Ovary (tissue), 9 donors: ENCODE data around the gene FRY. TPM values are rescaled to one million over a fixed set of nuclear protein-coding genes. Genes with fewer than 3 reads are reported as not detected.

Experiments used
- DNase-seq, 5 donors: peaks; one replicate each; pipeline ENCODE4 v3.0.0-alpha.2; 2019 to 2020
- H3K27ac ChIP-seq, 2 donors: fragments of 200-600 bp; one replicate each; pipeline versions ENCODE4 v1.5.1 to v1.8.0; 2019 to 2022
- H3K27me3 ChIP-seq: fragments of 200-600 bp; one replicate; pipeline ENCODE4 v1.8.0; 2022
- H3K36me3 ChIP-seq: fragments of 200-600 bp; sonication (generic); one replicate; pipeline ENCODE4 v1.5.1; 2019
- H3K4me1 ChIP-seq: one replicate; pipeline ENCODE4 v1.8.1; 2013; ENCODE audit warnings: mild to moderate bottlenecking, moderate library complexity; ENCODE audit not compliant: insufficient read depth
- H3K4me3 ChIP-seq: fragments of 200-600 bp; sonication (generic); one replicate; pipeline ENCODE4 v1.5.1; 2017
- H3K9me3 ChIP-seq, 2 donors: fragments of 200-600 bp in 1 of 2; sonication (generic) in 1 of 2; one replicate each; pipeline versions ENCODE4 v1.5.1 to v1.8.1; 2013 to 2019; ENCODE audit warnings: mild to moderate bottlenecking in 1 of 2, moderate library complexity in 1 of 2
- CTCF ChIP-seq, 3 donors: fragments of 450-650 bp in 2 of 3; fragments of 200-600 bp in 1 of 3; IDR thresholded peaks; one replicate each; pipeline versions ENCODE4 v1.5.1 to v1.8.0; 2016 to 2022; ENCODE audit warnings: antibody characterized with exemption in 3 of 3, mild to moderate bottlenecking in 1 of 3
- EP300 ChIP-seq: sonication (generic); formaldehyde crosslinking; IDR thresholded peaks from one replicate; pipeline ENCODE4 v1.6.1; 2017; ENCODE audit warnings: antibody characterized with exemption
- POLR2A ChIP-seq: fragments of 450-650 bp; IDR thresholded peaks from one replicate; pipeline ENCODE4 v1.6.1; 2017; ENCODE audit warnings: antibody characterized with exemption, mild to moderate bottlenecking, moderate library complexity
- WGBS, 3 donors: extraction: QIAGEN DNeasy Blood & Tissue Kit in 1 of 3; methylation state at CpG; one replicate each; pipeline versions ENCODE4 v1.1.5 to v1.1.7; 2013 to 2017; 5-methylcytosine and 5-hydroxymethylcytosine counted together
- intact Hi-C, 4 donors: fragments of 100-400 bp; cut with DNase I; formaldehyde crosslinking; loops; one replicate each; pipeline versions ENCODE4 v1.11.0 to v1.15.1; 2022 to 2023
- polyA plus RNA-seq, 2 donors: library from polyadenylated mRNA; stranded (reverse); fragments of 200-250 nt in 1 of 2; fragments of 350-450 nt in 1 of 2; fragmentation: Illumina TruSeq in 1 of 2; extraction: RNeasy Lipid Tissue Mini Kit (QIAGEN cat#74804) in 1 of 2; gene quantifications; one replicate each; pipeline ENCODE4 v1.2.3, GENCODE V29; 2013 to 2014
- total RNA-seq, 7 donors: library from RNA; depleted of rRNA in 2 of 7; stranded (reverse); fragments of >200 nt in 2 of 7; fragmentation: NEBNext Ultra II Directional in 3 of 7; extraction: Animal tissue kit (Norgen Biotek cat#: 25700) in 3 of 7; gene quantifications; one replicate each; pipeline versions ENCODE4 v1.1.0 to v1.2.4, GENCODE V29; 2016 to 2023
- donor health status: DM: no; HTN: no; CAD: no; lungs with moderate emphysema.
- donor health status: DM: no; HTN: no; CAD: no.
- donor health status: Bipolar disorder and iron deficiency.
- donor health status: DM: yes; HTN: yes; CAD: no.
- donor health status: DM: no; HTN: no; CAD: no.
- donor health status: DM: yes; HTN: yes; CAD: no.

FRY gene
- total and polyA plus RNA-seq, 9 donors, result 11.6 to 36.7 (median 19.4) TPM

GRCh38 chr13:32011971-32012370 lies 19.6 kb upstream of the FRY start:
- Histone ChIP-seq H3K4me1 (no peaks in the 10 kb centered on the region), H3K4me3 (no peak overlapping the region), H3K27me3 (no peaks in the 10 kb centered on the region), H3K9me3 (no peaks in the 10 kb centered on the region), H3K27ac (no peak overlapping the region), H3K36me3 (no peaks in the 10 kb centered on the region)
- no peak for DNase-seq
- TF ChIP-seq EP300 (no peak), POLR2A (no peak), CTCF (IDR thresholded peaks at IDR 0.05) (no peak)
- intact Hi-C loops, result loop anchor here in 1 of 4 donors (10.0 kb wide), 1 partner anchor 293 kb away; no protein-coding TSS in a partner anchor

- Histone ChIP-seq H3K4me3 (no peak overlapping the region), H3K36me3 (no peaks in the 10 kb centered on the region), H3K4me1 (no peaks in the 10 kb centered on the region), H3K9me3 (no peaks in the 10 kb centered on the region), H3K27ac (no peak overlapping the region), H3K27me3 (no peaks in the 10 kb centered on the region)
- DNase-seq, result no peak
- WGBS, 3 donors, result 96 to 97% (median 97%) methylated on average over 6 of the region's 6 CpGs
- intact Hi-C loops, result loop anchor here in 1 of 4 donors (10.0 kb wide), 1 partner anchor 292 kb away; no protein-coding TSS in a partner anchor
- TF ChIP-seq POLR2A (no peak), CTCF (IDR thresholded peaks at IDR 0.05) (no peak), EP300 (no peak)
These were observed 18.4 kb upstream of the FRY start for GRCh38 chr13:32013181-32013580.

- H3K9me3 ChIP-seq, result no peaks in the 10 kb centered on the region
- H3K27ac ChIP-seq, result no peak overlapping the region
- WGBS, 3 donors, result 91 to 93% (median 91%) methylated on average over 2 of the region's 2 CpGs
- no peak for DNase-seq
- H3K36me3 ChIP-seq, result no peaks in the 10 kb centered on the region
- intact Hi-C loops, result loop anchor here in 2 of 4 donors (5.0 to 10.0 kb wide), 2 partner anchors 289 to 566 kb away; no protein-coding TSS in a partner anchor
- no peaks in the 10 kb centered on the region for H3K27me3 ChIP-seq
- TF ChIP-seq EP300 (no peak), POLR2A (no peak), CTCF (IDR thresholded peaks at IDR 0.05) (no peak)
- H3K4me3 ChIP-seq, result no peak overlapping the region
- H3K4me1 ChIP-seq, result no peaks in the 10 kb centered on the region
These were observed 15.5 kb upstream of the FRY start for GRCh38 chr13:32016119-32016518.

- TF ChIP-seq POLR2A (no peak), CTCF (IDR thresholded peaks at IDR 0.05) (no peak), EP300 (no peak)
- Histone ChIP-seq H3K4me3 (no peak overlapping the region), H3K4me1 (no peaks in the 10 kb centered on the region), H3K27me3 (no peaks in the 10 kb centered on the region), H3K9me3 (no peaks in the 10 kb centered on the region), H3K27ac (no peak overlapping the region), H3K36me3 (no peaks in the 10 kb centered on the region)
- intact Hi-C loops, result loop anchor here in 2 of 4 donors (5.0 to 10.0 kb wide), 2 partner anchors 288 to 566 kb away; no protein-coding TSS in a partner anchor
- no peak for DNase-seq
- WGBS, 3 donors, result 82 to 90% (median 90%) methylated on average over 4 of the region's 4 CpGs
These were observed 14.9 kb upstream of the FRY start for GRCh38 chr13:32016631-32017030.
